ENCODE data around the gene NDUFAB1. TPM values are rescaled to one million over a fixed set of nuclear protein-coding genes. Genes with fewer than 3 reads are reported as not detected.

The NDUFAB1 gene
- total and polyA plus RNA-seq, 2 of the 13 experiments (the other 11 are each of a cell fraction or from before 2014, with no cell fraction given), result 221 to 601 TPM

DNA sequence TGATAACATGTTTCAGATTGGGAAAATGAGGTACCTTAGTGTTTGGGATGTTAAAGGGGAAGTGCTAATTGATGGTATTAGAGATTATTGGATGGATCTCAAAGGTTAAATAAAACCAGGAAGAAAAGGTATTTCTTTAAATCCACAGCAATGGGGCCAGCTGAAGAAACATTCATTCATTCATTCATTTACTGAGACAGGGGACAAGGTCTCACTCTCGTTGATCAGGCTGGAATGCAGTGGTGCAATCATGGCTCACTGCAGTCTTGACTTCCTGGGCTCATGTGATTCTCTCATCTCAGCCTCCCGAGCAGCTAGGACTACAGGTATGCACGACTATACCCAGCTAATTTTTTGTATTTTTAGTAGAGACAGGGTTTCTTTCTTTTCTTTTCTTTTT is 58.7 kb downstream of the NDUFAB1 start (continued):
- TF ChIP-seq ZNF407 (CRISPR knock-in tag; IDR thresholded peaks at IDR 0.05; ENCODE audit: not compliant biosample characterization), result no peak
- TF ChIP-seq ZNF550 (CRISPR knock-in tag; IDR thresholded peaks at IDR 0.05; ENCODE audit: borderline replicate concordance), result no peak
- TF ChIP-seq SOX13 (IDR thresholded peaks at IDR 0.05), result no peak
- 0 out of 4 replicates have a peak, but pooled peaks of 1 of the 2 experiments have one; percentile 11 for TF ChIP-seq SOX13 (CRISPR knock-in tag; conservative IDR thresholded peaks at IDR 0.05 in 1 of 2, IDR thresholded peaks at IDR 0.05 in 1 of 2)
- no peak for TF ChIP-seq HINFP (CRISPR knock-in tag; IDR thresholded peaks at IDR 0.05; ENCODE audit: low read depth)
- TF ChIP-seq GMEB2 (CRISPR knock-in tag; IDR thresholded peaks at IDR 0.05; ENCODE audit: low read depth), result no peak
- no peak for TF ChIP-seq ZNF12 (CRISPR knock-in tag; IDR thresholded peaks at IDR 0.05)
- TF ChIP-seq, protein P1, sequence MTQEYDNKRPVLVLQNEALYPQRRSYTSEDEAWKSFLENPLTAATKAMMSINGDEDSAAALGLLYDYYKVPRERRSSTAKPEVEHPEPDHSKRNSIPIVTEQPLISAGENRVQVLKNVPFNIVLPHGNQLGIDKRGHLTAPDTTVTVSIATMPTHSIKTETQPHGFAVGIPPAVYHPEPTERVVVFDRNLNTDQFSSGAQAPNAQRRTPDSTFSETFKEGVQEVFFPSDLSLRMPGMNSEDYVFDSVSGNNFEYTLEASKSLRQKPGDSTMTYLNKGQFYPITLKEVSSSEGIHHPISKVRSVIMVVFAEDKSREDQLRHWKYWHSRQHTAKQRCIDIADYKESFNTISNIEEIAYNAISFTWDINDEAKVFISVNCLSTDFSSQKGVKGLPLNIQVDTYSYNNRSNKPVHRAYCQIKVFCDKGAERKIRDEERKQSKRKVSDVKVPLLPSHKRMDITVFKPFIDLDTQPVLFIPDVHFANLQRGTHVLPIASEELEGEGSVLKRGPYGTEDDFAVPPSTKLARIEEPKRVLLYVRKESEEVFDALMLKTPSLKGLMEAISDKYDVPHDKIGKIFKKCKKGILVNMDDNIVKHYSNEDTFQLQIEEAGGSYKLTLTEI (CRISPR knock-in tag; conservative IDR thresholded peaks at IDR 0.05), result no peak
- no peak for TF ChIP-seq ZNF616 (CRISPR knock-in tag; IDR thresholded peaks at IDR 0.05; ENCODE audit: low read depth)
- no peak for TF ChIP-seq TEAD2 (CRISPR knock-in tag; IDR thresholded peaks at IDR 0.05)
- TF ChIP-seq ELF3 (CRISPR knock-in tag; IDR thresholded peaks at IDR 0.05), result peak; percentile 74
- no peak for TF ChIP-seq AGO1 (IDR thresholded peaks at IDR 0.05; ENCODE audit: low read depth, low read length, poor library complexity, severe bottlenecking)
- TF ChIP-seq DR1 (CRISPR knock-in tag; IDR thresholded peaks at IDR 0.05), result no peak
- no peak for TF ChIP-seq ZNF430 (CRISPR knock-in tag; IDR thresholded peaks at IDR 0.05)
- no peak for TF ChIP-seq ZMYM4 (CRISPR knock-in tag; IDR thresholded peaks at IDR 0.05)
- TF ChIP-seq REXO4 (CRISPR knock-in tag; IDR thresholded peaks at IDR 0.05; ENCODE audit: borderline replicate concordance), result no peak
- no peak for TF ChIP-seq AKAP8 (CRISPR knock-in tag; IDR thresholded peaks at IDR 0.05)
- no peak for TF ChIP-seq TGIF2 (CRISPR knock-in tag; IDR thresholded peaks at IDR 0.05)

Data from HepG2 (cell line).